Lower leg skin (tissue), 4 donors: ENCODE data around the gene RAP1GDS1. TPM values are rescaled to one million over a fixed set of nuclear protein-coding genes. Genes with fewer than 3 reads are reported as not detected.
"Not testable (repeated sequence)": the region's sequence is repeated elsewhere in the genome, so short reads cannot be mapped to it uniquely, and the experiment has no call there.

Experiments
- DNase-seq, 2 donors: peaks; one replicate each; pipeline ENCODE4 v3.0.0-alpha.2; 2019; ENCODE audit warnings: low spot score in 2 of 2
- H3K4me3 ChIP-seq: fragments of 200-600 bp; sonication (generic); 2 replicates; pipeline ENCODE4 v1.5.1; 2017; ENCODE audit warnings: mild to moderate bottlenecking, low read depth; ENCODE audit not compliant: poor library complexity, severe bottlenecking
- POLR2A ChIP-seq, 2 donors: fragments of 450-650 bp; IDR thresholded peaks; one replicate each; pipeline ENCODE4 v1.6.1; 2016 to 2017; ENCODE audit warnings: antibody characterized with exemption in 2 of 2, mild to moderate bottlenecking in 1 of 2, moderate library complexity in 1 of 2
- WGBS, 2 donors: methylation state at CpG; one replicate each; pipeline ENCODE4 v1.1.5; 2018; 5-methylcytosine and 5-hydroxymethylcytosine counted together
- intact Hi-C: fragments of 100-400 bp; cut with DNase I; formaldehyde crosslinking; loops from one replicate; pipeline ENCODE4 v1.15.0; 2023; ENCODE audit warnings: low total_unique reads
- total RNA-seq, 4 donors: library from RNA; depleted of rRNA; stranded (reverse); fragments of >200 nt; gene quantifications; one replicate each; pipeline ENCODE4 v1.1.0, GENCODE V29; 2016
- TF ChIP-seq, protein P1 (sequence below), 3 donors: fragments of 450-650 bp; IDR thresholded peaks; one replicate each; pipeline ENCODE4 v1.5.1; 2016; ENCODE audit warnings: antibody characterized with exemption in 3 of 3, mild to moderate bottlenecking in 3 of 3, moderate library complexity in 2 of 3

RAP1GDS1 gene
- total RNA-seq, 4 donors from 2014 or later, result 24.1 to 29.2 (median 26.5) TPM

DNA sequence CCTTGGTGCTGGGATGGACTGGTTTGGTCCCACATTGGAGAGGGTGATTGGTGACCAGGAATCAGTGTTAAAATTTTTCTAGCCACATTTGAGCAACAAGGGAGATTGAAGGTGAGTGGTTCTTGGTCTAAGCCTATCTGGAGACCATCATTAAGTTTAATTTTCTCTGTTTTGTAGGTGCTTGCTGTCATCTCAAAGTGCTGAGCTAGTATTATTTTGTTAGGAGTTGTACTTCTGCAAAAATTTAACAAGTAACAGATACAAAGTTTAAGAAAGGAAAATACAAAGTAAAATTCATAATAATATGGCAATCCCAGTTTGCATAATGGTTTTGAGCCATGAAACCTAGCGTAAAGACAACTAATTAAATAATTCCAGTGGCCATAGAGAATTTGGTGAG is 66.5 kb downstream of the RAP1GDS1 start:
- TF ChIP-seq POLR2A (IDR thresholded peaks at IDR 0.05), result no peak
- TF ChIP-seq, protein P1, sequence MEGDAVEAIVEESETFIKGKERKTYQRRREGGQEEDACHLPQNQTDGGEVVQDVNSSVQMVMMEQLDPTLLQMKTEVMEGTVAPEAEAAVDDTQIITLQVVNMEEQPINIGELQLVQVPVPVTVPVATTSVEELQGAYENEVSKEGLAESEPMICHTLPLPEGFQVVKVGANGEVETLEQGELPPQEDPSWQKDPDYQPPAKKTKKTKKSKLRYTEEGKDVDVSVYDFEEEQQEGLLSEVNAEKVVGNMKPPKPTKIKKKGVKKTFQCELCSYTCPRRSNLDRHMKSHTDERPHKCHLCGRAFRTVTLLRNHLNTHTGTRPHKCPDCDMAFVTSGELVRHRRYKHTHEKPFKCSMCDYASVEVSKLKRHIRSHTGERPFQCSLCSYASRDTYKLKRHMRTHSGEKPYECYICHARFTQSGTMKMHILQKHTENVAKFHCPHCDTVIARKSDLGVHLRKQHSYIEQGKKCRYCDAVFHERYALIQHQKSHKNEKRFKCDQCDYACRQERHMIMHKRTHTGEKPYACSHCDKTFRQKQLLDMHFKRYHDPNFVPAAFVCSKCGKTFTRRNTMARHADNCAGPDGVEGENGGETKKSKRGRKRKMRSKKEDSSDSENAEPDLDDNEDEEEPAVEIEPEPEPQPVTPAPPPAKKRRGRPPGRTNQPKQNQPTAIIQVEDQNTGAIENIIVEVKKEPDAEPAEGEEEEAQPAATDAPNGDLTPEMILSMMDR (IDR thresholded peaks at IDR 0.05), result no peak
- DNase-seq, result no peak
- intact Hi-C loops, result no loop called here
- H3K4me3 ChIP-seq, result no peak overlapping the region
- WGBS, 2 donors, result 95 to 97% methylated on average over 1 of the region's 1 CpG

DNA sequence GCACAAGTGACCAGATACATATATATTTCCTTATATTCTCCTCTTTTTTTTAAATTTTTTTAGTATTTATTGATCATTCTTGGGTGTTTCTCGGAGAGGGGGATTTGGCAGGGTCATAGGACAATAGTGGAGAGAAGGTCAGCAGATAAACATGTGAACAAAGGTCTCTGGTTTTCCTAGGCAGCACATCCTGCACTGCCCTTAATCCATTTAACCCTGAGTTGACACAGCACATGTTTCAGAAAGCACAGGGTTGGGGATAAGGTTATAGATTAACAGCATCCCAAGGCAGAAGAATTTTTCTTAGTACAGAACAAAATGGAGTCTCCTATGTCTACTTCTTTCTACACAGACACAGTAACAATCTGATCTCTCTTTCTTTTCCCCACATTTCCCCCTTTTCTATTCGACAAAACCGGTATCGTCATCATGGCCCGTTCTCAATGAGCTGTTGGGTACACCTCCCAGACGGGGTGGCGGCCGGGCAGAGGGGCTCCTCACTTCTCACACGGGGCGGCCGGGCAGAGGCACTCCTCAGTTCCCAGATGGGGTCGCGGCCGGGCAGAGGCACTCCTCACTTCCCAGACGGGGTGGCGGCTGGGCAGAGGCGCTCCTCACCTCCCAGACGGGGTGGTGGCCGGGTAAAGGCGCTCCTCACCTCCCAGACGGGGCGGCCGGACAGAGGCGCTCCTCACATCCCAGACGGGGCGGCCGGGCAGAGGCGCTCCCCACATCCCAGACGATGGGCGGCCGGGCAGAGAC is 68.9 kb downstream of the RAP1GDS1 start:
- DNase-seq, intact Hi-C loops, H3K4me3 ChIP-seq: not testable (repeated sequence)
- 95 to 97% methylated on average over 22 to 27 of the region's 31 CpGs for WGBS, 2 donors

DNA sequence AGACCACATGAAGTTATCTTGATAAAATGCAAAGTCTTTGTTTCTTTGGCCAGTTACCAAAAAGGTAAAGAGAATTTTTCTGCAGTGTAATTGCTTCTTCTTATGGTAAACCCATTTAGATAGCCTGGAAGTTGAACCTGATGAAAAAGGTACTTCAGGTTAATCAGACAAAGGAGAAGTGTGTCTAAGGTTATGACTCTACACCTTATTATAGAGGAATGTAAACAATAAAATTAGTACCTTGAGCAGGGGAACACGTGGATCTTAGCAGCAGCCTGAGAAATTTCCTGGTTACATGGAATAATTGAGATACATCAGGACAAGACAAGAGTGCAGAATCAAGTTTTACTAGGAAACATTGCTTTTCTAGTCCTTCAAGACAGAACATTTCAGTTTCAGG is 70.8 kb downstream of the RAP1GDS1 start:
- no peak for DNase-seq
- H3K4me3 ChIP-seq, result no peak overlapping the region
- intact Hi-C loops, result no loop called here
- WGBS, 2 donors, result 93 to 98% methylated on average over 1 of the region's 1 CpG
- no peak for TF ChIP-seq POLR2A (IDR thresholded peaks at IDR 0.05)
- TF ChIP-seq, protein P1 (IDR thresholded peaks at IDR 0.05), result no peak

DNA sequence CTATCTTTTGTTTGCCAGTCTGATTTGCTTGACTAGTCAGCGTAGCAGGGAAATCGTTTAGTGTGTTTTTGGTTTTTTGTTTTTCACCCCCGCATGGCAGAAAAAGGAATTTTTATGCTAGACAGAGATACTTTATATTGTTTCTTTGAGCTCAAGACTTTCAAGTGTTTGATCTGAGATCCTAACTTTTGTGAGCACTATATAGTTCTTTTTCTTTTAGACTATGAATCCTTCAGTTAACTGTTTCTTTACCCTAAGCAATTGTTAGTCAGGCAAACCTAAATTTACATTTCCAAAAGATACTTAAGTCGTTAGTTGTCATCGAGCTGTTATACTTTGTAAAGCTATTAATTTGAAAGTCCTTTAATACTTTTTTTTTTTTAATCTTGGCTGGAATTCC is 73.3 kb downstream of the RAP1GDS1 start:
- H3K4me3 ChIP-seq, result no peak overlapping the region
- no peak for TF ChIP-seq POLR2A (IDR thresholded peaks at IDR 0.05)
- no peak for DNase-seq
- intact Hi-C loops, result no loop called here
- 84 to 88% methylated on average over 5 of the region's 5 CpGs for WGBS, 2 donors

DNA sequence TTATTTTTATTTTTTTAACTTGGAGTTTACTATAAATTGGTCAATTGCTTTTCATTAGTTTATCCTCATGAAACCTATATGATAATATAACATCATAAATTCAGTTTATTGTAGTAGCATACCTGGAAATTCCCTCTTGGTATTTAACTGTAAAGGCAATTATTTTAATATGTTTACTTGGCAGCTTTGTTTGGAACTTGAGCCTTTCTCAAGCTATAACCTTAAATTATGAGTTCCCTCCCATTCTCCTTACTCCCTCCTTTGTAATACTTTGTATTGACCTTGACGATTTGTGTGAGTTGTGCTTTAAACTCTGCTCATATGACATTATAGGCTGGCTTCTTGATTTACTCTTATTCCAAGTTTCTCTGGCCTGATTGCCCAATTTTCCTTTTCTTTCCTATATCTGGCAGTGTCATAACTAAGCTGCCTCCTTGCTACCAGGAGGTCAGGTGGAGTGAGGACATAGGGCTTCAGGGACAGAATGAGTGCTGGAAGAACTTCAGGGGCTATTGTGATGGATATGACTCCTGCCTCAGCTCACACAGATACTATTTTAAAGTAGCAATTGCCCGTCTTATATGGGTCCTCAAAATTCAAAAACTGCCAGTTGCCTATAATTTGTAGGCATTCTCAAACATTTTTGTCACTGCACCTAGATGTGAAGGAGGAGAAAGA is 77.7 kb downstream of the RAP1GDS1 start:
- WGBS, 2 donors, result 88 to 92% methylated on average over 2 of the region's 2 CpGs
- no peak for DNase-seq
- TF ChIP-seq, protein P1 (IDR thresholded peaks at IDR 0.05), result no peak
- TF ChIP-seq POLR2A (IDR thresholded peaks at IDR 0.05), result no peak
- intact Hi-C loops, result no loop called here
- H3K4me3 ChIP-seq, result no peak overlapping the region

DNA sequence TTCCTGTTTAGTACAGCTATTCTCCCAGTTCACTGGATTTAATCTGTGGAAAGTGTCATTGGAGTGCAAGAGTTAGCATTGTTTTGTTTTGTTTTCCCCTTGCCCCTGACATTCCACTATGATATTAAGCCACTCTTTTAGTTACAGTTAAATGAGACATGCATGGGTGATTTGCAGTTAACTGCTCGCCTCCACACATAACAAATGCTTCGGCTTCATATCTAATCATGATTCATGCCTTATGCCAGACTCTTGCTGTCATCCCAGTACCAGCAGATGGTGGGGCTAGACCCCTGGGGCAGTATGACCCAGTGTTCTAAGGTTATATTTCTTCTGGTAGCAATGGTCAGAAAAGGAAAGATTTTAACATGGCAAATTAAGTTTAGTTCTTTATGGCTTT is 80.1 kb downstream of the RAP1GDS1 start:
- intact Hi-C loops, result no loop called here
- no peak for TF ChIP-seq POLR2A (IDR thresholded peaks at IDR 0.05)
- TF ChIP-seq, protein P1 (IDR thresholded peaks at IDR 0.05), result no peak
- WGBS, 2 donors, result 71 to 74% methylated on average over 2 of the region's 2 CpGs
- no peak for DNase-seq
- no peak overlapping the region for H3K4me3 ChIP-seq
